NCI-H2029 treated with DMSO at 0.1 percent for 48 hours (cell line): Measurements from ENCODE around the gene NEU1.
"Not testable (repeated sequence)": the region's sequence is repeated elsewhere in the genome, so short reads cannot be mapped to it uniquely, and the experiment has no call there.

ENCODE experiments used
- DNase-seq: peaks from one replicate; lab custom pipeline; 2025; lab: John Stamatoyannopoulos, UW

The NEU1 gene

DNA sequence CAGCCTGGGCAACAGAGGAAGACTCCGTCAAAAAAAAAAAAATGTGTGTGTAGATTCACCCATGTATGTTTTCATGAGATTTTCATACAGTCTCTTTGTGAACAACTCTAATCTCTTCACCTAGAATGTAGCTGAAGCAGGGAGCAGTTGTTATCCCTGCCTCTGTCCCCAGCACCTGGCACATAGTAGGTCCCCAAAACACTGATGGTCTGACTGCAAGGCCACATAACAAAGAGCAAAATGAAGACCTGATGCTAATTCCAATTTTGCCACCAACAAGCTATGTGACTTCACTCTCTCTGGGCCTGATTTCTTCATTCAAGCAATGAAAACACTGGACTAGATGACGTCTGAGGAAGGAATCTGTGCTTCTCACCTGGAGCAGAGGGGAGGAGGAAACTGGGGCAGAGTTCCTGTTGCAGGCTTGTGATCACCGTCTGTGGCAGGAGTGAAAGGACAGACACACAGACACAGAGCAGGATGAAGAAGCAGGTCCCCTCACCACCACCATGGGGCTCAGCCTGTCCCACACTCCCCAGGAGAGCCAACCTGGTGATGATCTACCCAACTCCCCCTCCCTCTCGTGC lies 11.6 kb upstream of the NEU1 start:
- no peak for DNase-seq

DNA sequence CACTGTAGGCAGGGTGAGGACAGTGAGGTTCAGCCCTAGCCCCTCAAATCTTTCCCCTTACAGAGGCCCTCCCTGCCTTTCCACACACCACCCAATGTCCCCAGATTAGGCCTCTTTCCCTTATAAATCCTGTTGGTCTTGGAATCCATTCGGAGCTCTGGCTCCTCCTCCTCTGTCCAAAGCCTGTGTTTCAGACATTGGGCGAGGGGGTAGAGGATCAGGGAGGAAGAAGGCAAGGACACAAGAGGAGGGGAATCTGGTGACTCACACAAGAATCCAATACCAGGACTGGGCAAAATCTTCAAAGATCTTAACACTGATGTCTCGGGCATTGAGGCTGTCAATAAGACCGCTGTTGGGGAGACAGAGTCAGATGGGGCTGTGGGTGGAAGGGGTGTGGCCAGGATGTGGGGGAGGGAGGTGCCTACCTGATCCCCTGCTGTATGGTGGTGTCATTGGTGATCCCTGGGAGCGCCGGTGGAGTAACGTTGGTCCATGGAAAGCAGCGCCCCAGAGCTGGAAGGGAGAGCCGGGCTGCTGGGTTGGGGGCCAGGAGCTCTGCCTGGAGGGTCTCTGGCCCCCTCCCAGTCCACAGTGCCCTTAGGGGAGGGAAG lies 8.5 kb upstream of the NEU1 start:
- no peak for DNase-seq

GRCh38 chr6:31870385-31870921 lies 7.8 kb upstream of the NEU1 start:
- no peak for DNase-seq

- DNase-seq = no peak
These were observed 6.7 kb upstream of the NEU1 start for GRCh38 chr6:31869343-31869742.

- not testable (repeated sequence) for DNase-seq
These were observed 6.0 kb upstream of the NEU1 start for GRCh38 chr6:31868658-31868971.

DNA sequence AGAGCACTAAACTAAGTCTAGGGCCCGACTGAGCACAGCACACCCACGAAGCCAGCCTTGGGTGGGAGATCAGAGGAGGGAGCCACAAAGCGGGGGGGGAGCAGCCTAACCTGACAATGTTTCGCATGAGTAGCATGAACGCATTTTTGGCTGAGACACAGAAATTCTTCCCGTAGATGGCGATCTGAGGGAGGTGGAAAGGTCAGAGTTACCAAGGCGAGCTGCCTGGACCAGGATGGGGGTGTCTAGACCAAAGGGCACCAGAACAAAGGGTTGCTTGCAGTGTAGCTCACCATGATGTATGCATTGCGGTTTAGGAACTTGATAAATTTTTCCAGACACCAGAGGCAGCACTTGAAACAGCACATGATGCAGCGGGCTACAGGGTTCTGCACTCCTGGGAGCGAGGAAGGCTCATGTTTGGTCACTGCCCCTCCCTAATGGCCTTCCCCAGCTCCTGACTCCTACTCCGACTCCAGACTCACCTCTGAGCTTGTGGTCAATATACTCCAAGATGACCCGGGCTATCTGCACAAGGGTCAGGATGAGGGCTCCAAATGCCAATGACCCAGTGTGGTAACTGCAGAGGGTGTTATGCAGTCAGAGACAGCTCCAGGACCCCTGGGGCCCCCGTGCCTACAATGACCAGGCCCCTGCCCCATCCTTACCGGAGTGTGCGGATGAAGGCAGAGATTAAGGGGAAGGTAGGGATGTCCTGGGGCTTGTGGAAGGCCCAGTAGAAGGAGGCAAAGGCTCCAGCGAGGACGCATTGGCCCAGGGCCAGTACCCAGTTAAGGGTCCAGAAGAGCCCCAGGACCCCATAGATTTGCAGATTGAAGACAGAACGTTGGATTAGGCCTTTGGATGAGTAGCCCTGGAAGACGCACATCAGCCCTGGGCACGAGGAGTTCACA lies 2.8 kb upstream of the NEU1 start:
- DNase-seq = no peak

DNA sequence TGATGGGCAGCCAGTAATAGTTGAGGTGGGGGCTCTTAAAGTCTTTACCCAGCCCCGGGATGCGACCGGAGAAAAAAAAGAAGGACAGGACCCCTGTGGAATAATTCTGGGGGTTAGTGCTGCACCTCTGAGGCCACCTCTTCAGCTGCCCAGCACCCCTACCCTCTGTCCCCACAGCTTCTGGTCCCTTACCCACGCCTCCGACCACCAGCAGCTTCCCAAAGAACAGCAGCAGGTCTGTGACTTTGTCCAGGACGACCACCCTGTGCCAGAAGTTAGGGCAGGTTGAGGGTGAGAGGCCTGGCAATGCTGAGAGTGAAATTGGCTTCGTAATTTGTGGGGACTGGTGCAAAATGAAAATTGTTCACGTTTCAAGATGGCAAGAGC lies 2.2 kb upstream of the NEU1 start:
- no peak for DNase-seq

- DNase-seq = not testable (repeated sequence)
These were observed 1.5 kb upstream of the NEU1 start for GRCh38 chr6:31864123-31864562.

GRCh38 chr6:31861919-31862343 lies 690 bp downstream of the NEU1 start:
- DNase-seq = no peak

- DNase-seq = no peak
These were observed 1.5 kb downstream of the NEU1 start for GRCh38 chr6:31861150-31861549.

GRCh38 chr6:31860349-31860748 lies 2.3 kb downstream of the NEU1 start:
- DNase-seq = no peak

DNA sequence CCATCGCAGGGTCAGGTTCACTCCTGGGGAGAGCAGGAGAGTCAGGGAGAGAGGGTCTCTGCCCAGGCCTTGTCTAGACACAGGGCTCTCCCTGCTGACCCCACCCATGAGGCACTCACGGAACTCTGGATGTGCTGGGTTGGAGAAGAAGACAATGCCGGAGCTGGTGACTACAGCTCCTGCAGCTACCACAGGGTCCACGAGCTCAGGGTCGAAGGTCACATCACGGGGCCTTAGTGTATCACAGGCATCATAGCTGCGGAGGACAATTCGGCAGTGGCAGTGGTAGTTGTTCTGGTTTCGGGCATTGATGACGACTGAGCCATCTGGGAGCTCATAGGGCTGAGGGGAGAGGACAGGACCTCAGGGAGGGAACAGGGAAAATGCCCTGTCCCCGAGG lies 2.7 kb downstream of the NEU1 start:
- no peak for DNase-seq

GRCh38 chr6:31858707-31859106 lies 3.9 kb downstream of the NEU1 start:
- DNase-seq = no peak

DNA sequence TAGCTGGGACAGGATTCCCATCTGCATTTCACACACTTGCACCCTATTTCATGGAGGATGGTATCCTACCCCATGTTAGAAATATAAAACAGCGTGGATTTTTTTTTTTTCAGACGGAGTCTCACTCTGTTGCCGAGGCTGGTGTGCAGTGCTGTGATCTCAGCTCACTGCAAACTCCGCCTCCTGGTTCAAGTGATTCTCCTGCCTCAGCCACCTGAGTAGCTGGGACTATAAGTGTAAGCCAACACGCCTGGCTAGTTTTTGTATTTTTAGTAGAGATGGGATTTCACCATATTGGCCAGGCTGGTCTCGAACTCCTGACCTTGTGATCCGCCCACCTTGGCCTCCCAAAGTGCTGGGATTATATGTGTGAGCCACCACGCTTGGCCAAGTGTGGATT lies 4.8 kb downstream of the NEU1 start:
- DNase-seq = not testable (repeated sequence)

- not testable (repeated sequence) for DNase-seq
These were observed 10.5 kb downstream of the NEU1 start for GRCh38 chr6:31851980-31852718.

- DNase-seq = no peak
These were observed 11.2 kb downstream of the NEU1 start for GRCh38 chr6:31851485-31851832.

DNA sequence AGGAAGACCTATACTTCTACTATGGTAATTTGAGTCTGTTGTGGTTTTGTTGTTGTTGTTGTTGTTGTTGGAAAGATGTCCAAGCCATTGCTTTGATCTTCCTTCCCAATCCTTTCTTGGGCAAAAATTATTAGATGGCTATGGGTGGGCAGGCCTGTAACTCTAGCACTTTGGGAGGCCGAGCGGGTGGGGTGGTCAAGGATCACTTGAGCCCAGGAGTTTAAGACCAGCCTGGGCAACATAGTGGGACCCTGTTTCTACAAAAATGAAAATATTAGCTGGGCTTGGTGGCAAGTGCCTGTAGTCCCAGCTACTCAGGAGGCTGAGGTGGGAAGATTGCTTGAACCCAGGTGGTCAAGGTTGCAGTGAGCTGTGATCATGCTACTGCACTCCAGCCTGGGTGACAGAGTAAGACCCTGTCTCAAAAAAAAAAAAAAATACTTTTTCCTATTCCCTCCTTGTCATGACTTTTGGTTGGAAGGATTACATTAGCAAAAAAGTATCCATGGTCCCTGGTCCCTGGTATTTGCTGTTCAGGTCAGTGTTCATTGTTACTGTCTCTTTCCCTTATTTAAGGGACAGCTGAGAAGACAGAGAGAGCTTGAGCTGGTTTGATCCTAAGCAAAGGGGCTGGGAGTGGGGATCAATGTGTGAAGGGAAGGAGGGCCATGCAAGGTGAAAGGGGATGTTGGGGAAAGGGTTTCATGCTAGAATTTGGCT lies 11.7 kb downstream of the NEU1 start:
- DNase-seq = no peak

GRCh38 chr6:31847276-31847978 lies 15.2 kb downstream of the NEU1 start:
- DNase-seq = no peak

DNA sequence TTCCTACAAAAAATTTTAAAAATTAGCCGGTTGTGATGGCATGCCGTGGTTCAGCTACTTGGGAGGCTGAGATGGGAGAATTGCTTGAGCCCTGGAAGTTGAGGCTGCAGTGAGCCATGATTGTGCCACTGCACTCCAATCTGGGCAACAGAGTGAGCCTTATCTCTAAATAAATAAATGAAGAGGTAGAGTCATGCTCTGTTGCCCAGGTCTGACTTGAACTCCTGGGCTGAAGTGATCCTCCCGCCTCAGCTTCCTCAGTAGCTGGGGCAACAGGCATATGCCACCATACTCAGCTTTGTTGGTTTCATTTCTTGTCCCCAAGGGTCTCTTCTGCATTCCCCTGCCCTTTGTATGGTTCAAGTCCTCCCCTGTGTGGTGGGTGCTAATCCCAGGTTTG lies 18.1 kb downstream of the NEU1 start:
- DNase-seq = no peak

GRCh38 chr6:31842053-31842452 lies 20.6 kb downstream of the NEU1 start:
- no peak for DNase-seq

DNA sequence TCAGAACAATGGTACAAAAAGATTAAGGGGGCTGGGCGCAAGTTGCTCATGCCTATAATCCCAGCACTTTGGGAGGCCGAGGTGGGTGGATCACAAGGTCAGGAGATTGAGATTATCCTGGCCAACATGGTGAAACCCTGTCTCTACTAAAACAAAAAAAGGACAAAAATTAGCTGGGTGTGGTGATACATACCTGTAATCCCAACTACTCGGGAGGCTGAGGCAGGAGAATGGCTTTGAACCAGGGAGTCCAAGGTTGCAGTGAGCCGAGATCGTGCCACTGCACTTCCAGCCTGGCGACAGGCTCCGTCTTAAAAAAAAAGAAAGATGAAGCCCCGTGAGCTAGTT lies 22.9 kb downstream of the NEU1 start:
- DNase-seq = not testable (repeated sequence)
